Coronary artery (tissue), 2 donors: ENCODE data around the gene RBM6.
A peak's percentile ranks its signal among the peaks of the same experiment; 100 is the strongest.

Experiments used
- DNase-seq: peaks from one replicate; pipeline ENCODE4 v3.0.0-alpha.2; 2017; ENCODE audit warnings: low spot score
- H3K27ac ChIP-seq, 2 donors: fragments of 200-600 bp; sonication (generic); one replicate each; pipeline ENCODE4 v1.5.1; 2016 to 2019
- H3K4me3 ChIP-seq: fragments of 200-600 bp; sonication (generic); 2 replicates; pipeline ENCODE4 v1.5.1; 2016; ENCODE audit warnings: mild to moderate bottlenecking, moderate library complexity
- CTCF ChIP-seq: fragments of 200-600 bp; sonication (generic); IDR thresholded peaks from one replicate; pipeline ENCODE4 v1.5.1; 2019; ENCODE audit warnings: antibody characterized with exemption

RBM6 gene

GRCh38 chr3:49955636-49956035 lies 15.7 kb downstream of the RBM6 start:
- H3K4me3 ChIP-seq = no peak overlapping the region
- no peak for TF ChIP-seq CTCF
- H3K27ac ChIP-seq = no peak overlapping the region
- no peak for DNase-seq

- TF ChIP-seq CTCF = no peak
- no peak for DNase-seq
- no peak overlapping the region for H3K4me3 ChIP-seq
- H3K27ac ChIP-seq = peak overlapping the region in 1 of 2 donors; percentile 7
Measured at GRCh38 chr3:49966233-49966942, 26.4 kb downstream of the RBM6 start.

- no peak for DNase-seq
- H3K27ac ChIP-seq = peak overlapping the region; percentile 7 to 40
- no peak for TF ChIP-seq CTCF
- H3K4me3 ChIP-seq = no peak overlapping the region
Measured at GRCh38 chr3:49967291-49967690, 27.3 kb downstream of the RBM6 start.

GRCh38 chr3:49968346-49968745 lies 28.4 kb downstream of the RBM6 start:
- DNase-seq = no peak
- Histone ChIP-seq H3K27ac (no peak overlapping the region), H3K4me3 (no peak overlapping the region)
- no peak for TF ChIP-seq CTCF

GRCh38 chr3:49972656-49973055 lies 32.7 kb downstream of the RBM6 start:
- no peak for DNase-seq
- no peak overlapping the region for H3K27ac ChIP-seq
- no peak overlapping the region for H3K4me3 ChIP-seq
- TF ChIP-seq CTCF = no peak

GRCh38 chr3:49976942-49977341 lies 37.0 kb downstream of the RBM6 start:
- Histone ChIP-seq H3K27ac (no peak overlapping the region), H3K4me3 (no peak overlapping the region)
- TF ChIP-seq CTCF = no peak
- DNase-seq = no peak

GRCh38 chr3:49984394-49984793 lies 44.4 kb downstream of the RBM6 start:
- Histone ChIP-seq H3K27ac (no peak overlapping the region), H3K4me3 (no peak overlapping the region)
- no peak for DNase-seq
- no peak for TF ChIP-seq CTCF
